Measurements from ENCODE around the gene TMSB15A. TPM values are rescaled to one million over a fixed set of nuclear protein-coding genes. Genes with fewer than 3 reads are reported as not detected.

Gene TMSB15A
- total and polyA plus RNA-seq, 2 of the 13 experiments (the other 11 are each of a cell fraction or from before 2014, with no cell fraction given): not detected

DNA sequence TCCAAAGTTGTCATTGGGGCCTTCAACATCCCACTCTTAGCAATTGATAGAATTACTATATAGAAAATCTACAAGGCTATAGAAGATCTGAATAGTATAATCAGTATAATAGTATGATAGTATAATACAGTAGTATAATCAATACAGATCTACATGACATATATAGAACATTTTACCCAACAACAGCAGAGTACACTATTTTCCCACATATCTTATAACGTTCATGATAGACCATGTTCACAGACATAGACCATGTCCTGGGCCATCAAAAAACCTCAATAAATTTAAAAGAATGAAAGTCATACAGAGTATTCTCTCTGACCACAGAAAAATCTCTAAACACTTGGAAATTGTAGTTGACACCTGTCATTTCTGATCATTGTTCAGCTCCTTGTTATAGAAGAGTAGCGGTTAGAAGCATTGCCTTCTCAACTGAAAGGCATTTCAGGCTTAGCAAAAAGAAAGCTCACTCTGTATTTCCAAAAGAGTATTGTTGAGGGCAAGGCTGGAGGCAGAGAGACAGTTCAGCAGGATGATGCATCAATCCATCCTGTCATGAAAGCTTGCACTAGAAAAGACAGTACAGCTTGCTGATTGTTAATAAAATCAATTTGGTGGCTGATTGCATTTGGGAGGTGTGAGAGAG lies 44.0 kb upstream of the TMSB15A start:
- Histone ChIP-seq H3K4me3 (replicated peaks in 1 of 3; ENCODE audit: insufficient read depth in 1 of 3, low read depth in 2 of 3, low read length in 3 of 3) (no peak overlapping the region), H3K9ac (ENCODE audit: insufficient read depth, low read depth, low read length) (no peak overlapping the region), H3K27me3 (ENCODE audit: control insufficient read depth in 1 of 2, insufficient read depth in 2 of 2, low read length in 2 of 2) (no peaks in the 10 kb centered on the region), H3K79me2 (ENCODE audit: insufficient read depth, low read length) (no peaks in the 10 kb centered on the region), H3K36me3 (replicated peaks in 1 of 2; ENCODE audit: control insufficient read depth in 1 of 2, insufficient read depth in 2 of 2, low read length in 2 of 2) (no peaks in the 10 kb centered on the region), H3K4me1 (ENCODE audit: insufficient read depth, low read length) (no peaks in the 10 kb centered on the region), H3K9me3 (ENCODE audit: low read length) (no peaks in the 10 kb centered on the region), H3K4me2 (ENCODE audit: low read depth, low read length) (no peak overlapping the region), H4K20me1 (ENCODE audit: insufficient read depth, low read length) (no peaks in the 10 kb centered on the region), H3K27ac (ENCODE audit: extremely low read length, insufficient read depth, low read length) (no peak overlapping the region), H2AFZ (ENCODE audit: low read length) (no peak overlapping the region)
- ChIA-PET CTCF (ENCODE audit: low intra/inter-chr PET ratio, low total read pairs) (no interaction called here), POLR2A (no interaction called here)
- intact Hi-C loops (cut with micrococcal nuclease; ENCODE audit: unreplicated experiment) (no loop called here), in situ Hi-C loops (cut with HindIII; ENCODE audit: extremely low pct_ligation_motif_present, low pct_unique_long_range_greater_than_20kb) (no loop called here)
- DNase-seq (ENCODE audit: low spot score) (no peak), FAIRE-seq (no peak), ATAC-seq (no peak)
- BruUV-seq (replicated peaks): no TSS peak
- WGBS (ENCODE audit: low lambda C conversion rate): 0% methylated on average over 2 of the region's 2 CpGs
- TF ChIP-seq BRD4 (CRISPR knock-in tag; IDR thresholded peaks at IDR 0.05) (no peak), SALL1 (CRISPR knock-in tag; IDR thresholded peaks at IDR 0.05) (no peak), MED8 (CRISPR knock-in tag; IDR thresholded peaks at IDR 0.05; ENCODE audit: insufficient replicate concordance) (no peak), MTF2 (CRISPR knock-in tag; IDR thresholded peaks at IDR 0.05; ENCODE audit: borderline replicate concordance) (no peak), BRCA1 (CRISPR knock-in tag; IDR thresholded peaks at IDR 0.05) (no peak), HOXA3 (CRISPR knock-in tag; IDR thresholded peaks at IDR 0.05) (no peak), KAT2B (IDR thresholded peaks at IDR 0.05; ENCODE audit: borderline replicate concordance, low read depth, low read length) (no peak), MYC (CRISPR knock-in tag; IDR thresholded peaks at IDR 0.05; ENCODE audit: borderline replicate concordance) (no peak), IRF9 (CRISPR knock-in tag; IDR thresholded peaks at IDR 0.05; ENCODE audit: borderline replicate concordance) (no peak), PITX1 (CRISPR knock-in tag; IDR thresholded peaks at IDR 0.05) (no peak), ZNF180 (CRISPR knock-in tag; IDR thresholded peaks at IDR 0.05; ENCODE audit: borderline replicate concordance, low read depth) (no peak), ZNF34 (CRISPR knock-in tag; IDR thresholded peaks at IDR 0.05; ENCODE audit: borderline replicate concordance) (no peak), ZNF549 (CRISPR knock-in tag; IDR thresholded peaks at IDR 0.05) (no peak)
- TF ChIP-seq, protein P1, sequence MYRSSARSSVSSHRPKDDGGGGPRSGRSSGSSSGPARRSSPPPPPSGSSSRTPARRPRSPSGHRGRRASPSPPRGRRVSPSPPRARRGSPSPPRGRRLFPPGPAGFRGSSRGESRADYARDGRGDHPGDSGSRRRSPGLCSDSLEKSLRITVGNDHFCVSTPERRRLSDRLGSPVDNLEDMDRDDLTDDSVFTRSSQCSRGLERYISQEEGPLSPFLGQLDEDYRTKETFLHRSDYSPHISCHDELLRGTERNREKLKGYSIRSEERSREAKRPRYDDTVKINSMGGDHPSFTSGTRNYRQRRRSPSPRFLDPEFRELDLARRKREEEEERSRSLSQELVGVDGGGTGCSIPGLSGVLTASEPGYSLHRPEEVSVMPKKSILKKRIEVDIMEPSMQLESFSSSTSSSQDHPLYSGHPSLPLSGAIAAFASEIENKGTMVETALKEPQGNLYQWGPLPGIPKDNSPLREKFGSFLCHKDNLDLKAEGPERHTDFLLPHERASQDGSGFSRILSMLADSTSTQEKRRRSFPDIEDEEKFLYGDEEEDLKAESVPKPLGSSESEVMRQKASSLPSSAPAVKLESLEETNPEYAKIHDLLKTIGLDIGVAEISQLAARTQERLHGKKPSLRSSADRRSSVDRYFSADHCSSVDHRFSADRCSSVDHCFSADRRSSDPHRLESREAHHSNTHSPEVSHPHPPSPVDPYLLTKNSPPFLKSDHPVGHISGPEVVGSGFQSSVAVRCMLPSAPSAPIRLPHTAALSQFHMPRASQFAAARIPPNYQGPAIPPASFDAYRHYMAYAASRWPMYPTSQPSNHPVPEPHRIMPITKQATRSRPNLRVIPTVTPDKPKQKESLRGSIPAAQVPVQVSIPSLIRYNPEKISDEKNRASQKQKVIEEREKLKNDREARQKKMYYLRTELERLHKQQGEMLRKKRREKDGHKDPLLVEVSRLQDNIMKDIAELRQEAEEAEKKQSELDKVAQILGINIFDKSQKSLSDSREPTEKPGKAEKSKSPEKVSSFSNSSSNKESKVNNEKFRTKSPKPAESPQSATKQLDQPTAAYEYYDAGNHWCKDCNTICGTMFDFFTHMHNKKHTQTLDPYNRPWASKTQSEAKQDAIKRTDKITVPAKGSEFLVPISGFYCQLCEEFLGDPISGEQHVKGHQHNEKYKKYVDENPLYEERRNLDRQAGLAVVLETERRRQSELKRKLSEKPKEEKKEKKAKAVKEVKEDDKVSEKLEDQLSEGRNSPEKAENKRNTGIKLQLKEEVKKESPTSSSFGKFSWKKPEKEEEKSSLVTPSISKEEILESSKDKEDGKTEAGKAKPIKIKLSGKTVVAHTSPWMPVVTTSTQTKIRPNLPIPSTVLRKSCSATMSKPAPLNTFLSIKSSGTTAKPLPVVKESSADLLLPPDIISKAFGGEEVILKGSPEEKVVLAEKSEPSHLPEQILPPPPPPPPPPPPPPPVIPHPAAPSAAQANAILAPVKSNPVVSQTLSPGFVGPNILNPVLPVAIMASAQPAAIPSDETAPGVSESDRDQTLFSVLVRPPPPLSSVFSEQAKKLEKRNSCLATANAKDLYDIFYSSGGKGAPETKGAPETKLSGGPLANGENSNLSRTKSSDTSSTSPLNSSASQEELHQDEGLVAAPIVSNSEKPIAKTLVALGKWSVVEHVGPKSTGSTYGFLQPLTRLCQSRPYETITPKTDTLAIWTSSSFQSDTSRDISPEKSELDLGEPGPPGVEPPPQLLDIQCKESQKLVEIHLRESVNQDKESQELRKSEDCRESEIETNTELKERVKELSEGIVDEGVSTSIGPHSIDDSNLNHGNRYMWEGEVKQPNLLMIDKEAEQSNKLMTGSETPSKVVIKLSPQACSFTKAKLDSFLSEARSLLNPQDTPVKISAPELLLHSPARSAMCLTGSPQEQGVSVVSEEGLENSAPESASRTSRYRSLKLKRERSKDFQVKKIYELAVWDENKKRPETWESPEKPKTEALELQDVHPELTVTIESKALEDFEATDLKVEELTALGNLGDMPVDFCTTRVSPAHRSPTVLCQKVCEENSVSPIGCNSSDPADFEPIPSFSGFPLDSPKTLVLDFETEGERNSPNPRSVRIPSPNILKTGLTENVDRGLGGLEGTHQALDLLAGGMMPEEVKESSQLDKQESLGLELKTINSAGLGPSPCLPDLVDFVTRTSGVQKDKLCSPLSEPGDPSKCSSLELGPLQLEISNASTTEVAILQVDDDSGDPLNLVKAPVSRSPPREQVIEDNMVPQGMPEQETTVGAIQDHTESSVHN (CRISPR knock-in tag; IDR thresholded peaks at IDR 0.05): no peak
- TF ChIP-seq, protein P2, sequence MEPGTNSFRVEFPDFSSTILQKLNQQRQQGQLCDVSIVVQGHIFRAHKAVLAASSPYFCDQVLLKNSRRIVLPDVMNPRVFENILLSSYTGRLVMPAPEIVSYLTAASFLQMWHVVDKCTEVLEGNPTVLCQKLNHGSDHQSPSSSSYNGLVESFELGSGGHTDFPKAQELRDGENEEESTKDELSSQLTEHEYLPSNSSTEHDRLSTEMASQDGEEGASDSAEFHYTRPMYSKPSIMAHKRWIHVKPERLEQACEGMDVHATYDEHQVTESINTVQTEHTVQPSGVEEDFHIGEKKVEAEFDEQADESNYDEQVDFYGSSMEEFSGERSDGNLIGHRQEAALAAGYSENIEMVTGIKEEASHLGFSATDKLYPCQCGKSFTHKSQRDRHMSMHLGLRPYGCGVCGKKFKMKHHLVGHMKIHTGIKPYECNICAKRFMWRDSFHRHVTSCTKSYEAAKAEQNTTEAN (CRISPR knock-in tag; conservative IDR thresholded peaks at IDR 0.05): no peak
